ENCODE results near the gene STAT5B.
A peak's percentile ranks its signal among the peaks of the same experiment; 100 is the strongest.
"Not testable (repeated sequence)": the region's sequence is repeated elsewhere in the genome, so short reads cannot be mapped to it uniquely, and the experiment has no call there.

STAT5B gene

DNA sequence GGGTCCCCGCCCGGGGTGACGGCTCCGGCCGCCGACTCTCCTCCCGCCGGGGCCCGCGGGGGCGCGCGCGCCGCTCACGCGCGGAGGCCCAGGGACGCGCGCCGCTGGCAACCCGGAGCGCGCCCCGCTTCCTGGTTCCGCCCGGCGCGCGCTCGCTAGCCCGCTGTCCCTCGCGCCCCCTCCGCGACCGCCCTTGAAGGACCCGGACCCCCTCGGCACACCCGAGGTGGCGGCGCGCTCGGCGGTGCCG, at the start of gene STAT5B:
Gene STAT5B (minus strand): TSS at position 33 of the 250 bp plus-strand sequence. CDS start 44,264 bp downstream, outside the sequence.
- DNase-seq, result peak; percentile 63 to 79

- no peak for DNase-seq
Measured at GRCh38 chr17:42325026-42325425, 48.8 kb upstream of the STAT5B start.

GRCh38 chr17:42323268-42323773, 47.1 kb upstream of the STAT5B start:
- no peak for DNase-seq

- peak; percentile 92 to 94 for DNase-seq
Measured at GRCh38 chr17:42322382-42323267, 46.4 kb upstream of the STAT5B start.

- no peak for DNase-seq
Measured at GRCh38 chr17:42321555-42321954, 45.4 kb upstream of the STAT5B start.

- DNase-seq, result not testable (repeated sequence)
Measured at GRCh38 chr17:42317967-42318366, 41.8 kb upstream of the STAT5B start.

DNA sequence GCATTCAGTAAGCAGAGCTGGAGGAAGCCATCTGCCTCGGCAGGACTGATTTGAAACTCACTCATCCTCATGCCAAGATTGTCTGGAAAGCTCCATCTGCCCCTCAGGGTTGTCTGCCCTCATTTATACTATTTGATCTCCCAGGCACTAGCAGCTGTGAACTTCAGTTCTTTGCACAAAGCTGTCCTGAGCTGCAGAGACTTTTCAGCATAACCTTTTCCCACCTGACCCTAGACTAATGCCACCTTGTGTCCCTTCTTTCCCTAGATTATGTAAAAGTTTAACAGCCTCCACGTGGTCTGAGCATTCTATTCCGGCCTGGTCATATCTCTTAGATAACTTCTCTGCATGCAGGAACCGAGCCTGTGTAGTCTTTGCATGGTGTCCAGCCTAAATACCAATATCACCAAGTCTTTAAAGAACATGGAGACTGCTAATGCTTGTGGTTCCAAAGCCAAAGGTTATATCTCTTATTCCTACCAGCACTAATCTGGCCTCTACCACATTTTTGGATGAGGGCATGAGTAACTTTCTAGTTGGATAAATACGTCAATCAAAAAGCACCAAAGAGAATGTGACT, 41.2 kb upstream of the STAT5B start:
- no peak for DNase-seq

DNA sequence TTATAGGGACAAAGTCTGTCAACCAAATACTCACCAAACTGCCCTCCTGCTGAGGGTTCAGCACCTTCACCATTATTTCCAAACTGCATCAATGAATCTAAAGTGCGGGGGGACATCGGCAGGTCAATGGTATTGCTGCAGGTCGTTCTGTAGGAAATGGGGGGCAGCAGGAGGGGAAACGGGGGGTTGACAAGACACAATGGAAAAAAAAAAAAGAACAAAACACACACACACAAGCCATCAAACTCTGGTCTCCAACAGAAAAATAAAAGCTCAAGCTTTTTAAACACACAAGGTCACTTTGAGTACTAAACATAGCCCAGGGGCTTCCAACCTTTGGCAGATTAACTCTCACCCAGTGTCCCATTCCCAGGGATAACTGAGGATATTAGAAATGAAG, 40.6 kb upstream of the STAT5B start:
- DNase-seq, result no peak

DNA sequence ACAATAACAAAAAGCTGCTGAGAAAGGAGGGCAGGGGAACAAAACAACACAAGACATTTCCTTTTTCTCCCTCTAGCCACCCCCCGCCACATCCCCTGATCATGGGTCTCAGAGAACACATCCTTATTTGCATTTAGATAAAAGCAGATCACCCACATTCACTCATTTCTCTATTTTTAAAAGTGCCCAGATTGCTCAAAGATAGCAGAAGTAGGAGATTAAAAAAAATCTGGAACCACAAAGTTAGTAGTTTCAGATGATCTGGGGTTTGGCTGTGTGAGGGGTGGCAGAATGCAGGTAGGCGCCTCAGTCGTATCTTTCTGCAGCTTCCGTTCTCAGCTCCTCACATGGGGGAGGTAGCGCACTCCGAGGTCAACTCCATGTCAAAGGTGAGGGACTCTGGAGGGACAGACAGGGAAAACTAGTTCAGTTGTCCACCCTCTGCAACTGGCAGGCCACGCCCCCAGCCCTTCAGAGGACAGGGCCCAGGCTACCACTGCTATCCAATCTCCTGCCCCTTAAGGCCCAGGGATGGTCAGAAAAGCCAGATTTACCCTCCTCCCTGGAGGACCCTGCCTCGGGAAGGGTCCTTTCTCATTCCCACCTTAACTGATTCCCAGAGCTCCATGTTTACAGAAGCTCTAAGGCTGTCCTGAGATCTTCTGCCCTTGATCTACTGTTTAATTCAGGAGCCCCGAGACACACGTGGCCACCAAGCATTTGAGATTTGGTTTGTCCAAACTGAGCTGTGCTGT, 39.4 kb upstream of the STAT5B start:
- DNase-seq, result peak; percentile 18 to 36

DNA sequence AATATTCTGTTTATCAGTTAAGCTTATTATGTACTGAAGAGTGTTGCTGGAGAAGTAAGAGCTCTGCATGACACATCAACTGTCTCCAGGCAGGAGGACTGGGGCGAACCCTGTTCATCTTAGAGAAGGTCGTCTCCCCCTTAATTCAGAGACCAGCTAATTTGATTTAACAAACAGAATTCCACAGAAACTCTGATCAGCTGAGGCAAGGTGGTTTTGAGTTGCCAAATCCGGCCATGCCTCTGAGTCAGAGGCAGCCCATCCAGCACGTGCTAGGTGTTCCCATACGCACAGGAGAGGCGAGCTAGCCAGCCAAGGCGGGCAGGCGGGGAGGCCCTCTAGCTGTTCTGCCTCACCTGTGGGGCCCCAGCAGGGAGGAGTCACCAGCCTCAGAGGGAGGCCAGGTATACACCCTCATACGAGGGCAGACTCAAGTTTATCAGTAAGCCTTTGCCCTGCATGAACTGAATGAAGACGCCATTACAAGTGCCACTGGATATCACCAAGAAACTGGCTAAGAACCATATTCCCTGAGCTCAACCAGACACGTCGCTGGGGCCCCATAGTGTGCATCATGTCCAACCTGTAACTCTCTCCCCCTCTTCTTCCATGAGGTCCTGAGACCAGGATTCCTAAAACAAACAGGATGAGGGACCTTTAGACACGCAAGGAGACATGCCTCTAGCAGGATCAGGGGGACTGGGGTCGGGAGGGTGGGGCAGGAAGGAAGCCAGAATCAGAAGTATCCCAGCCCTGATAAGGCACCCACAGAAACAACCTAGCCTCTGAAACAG, 37.8 kb upstream of the STAT5B start:
- DNase-seq, result no peak

GRCh38 chr17:42313389-42313772, 37.2 kb upstream of the STAT5B start:
- no peak for DNase-seq

- DNase-seq, result peak; percentile 76 to 81
Measured at GRCh38 chr17:42312285-42313130, 36.3 kb upstream of the STAT5B start.

GRCh38 chr17:42312035-42312284, 35.8 kb upstream of the STAT5B start:
- no peak for DNase-seq

DNA sequence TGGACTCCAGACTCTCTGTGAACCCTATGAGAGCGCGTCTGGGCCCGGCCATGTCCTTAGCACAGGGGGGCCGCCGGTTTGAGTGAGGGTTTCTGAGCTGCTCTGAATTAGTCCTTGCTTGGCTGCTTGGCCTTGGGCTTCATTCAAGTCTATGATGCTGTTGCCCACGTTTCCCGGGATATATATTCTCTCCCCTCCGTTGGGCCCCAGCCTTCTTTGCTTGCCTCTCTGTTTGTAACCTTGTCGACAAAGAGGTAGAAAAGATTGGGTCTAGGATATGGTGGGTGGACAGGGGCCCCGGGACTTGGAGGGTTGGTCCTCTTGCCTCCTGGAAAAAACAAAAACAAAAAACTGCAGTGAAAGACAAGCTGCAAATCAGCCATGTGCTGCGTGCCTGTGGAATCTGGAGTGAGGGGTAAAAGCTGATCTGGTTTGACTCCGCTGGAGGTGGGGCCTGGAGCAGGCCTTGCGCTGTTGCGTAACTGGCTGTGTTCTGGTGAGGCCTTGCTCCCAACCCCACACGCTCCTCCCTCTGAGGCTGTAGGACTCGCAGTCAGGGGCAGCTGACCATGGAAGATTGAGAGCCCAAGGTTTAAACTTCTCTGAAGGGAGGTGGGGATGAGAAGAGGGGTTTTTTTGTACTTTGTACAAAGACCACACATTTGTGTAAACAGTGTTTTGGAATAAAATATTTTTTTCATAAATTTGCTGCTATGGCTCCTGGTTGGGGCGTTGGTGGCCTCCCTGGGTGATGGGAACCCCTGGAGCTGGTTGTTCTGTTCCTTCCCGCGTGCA, 35.2 kb upstream of the STAT5B start:
- peak in 1 of 2 donors; percentile 40 for DNase-seq

GRCh38 chr17:42310787-42311215, 34.6 kb upstream of the STAT5B start:
- no peak for DNase-seq

DNA sequence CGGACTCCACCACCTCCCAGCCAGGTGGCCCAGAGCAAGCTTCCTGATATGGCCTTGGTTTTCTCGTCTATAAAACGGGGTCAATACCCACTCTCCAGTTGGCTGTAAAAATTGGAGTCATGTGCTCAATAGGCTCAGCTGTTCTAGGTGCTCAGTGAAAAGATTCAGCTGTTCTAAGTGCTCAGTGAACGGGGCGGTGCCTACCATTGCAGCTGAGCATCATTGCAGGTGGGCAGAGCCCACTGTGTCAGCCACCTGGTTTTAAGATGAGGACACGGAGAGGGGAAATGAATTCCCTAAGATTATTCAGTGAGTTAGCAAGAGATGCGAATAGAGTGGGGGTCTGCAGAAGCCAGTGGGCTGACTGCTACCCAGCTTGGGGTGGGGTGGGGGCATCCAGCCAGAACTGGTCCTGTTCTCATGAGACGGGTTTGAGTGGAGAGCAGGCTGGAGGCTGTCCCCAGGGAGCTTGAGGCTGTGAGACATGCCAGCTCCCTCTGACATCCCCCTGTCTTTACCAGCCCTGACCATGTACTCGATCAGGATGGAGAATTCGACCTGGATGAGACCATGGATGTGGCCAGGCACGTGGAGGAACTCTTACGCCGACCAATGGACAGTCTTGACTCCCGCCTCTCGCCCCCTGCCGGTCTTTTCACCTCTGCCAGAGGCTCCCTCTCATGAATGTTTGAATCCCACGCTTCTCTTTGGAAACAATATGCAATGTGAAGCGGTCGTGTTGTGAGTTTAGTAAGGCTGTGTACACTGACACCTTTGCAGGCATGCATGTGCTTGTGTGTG, 34.0 kb upstream of the STAT5B start:
- no peak for DNase-seq

DNA sequence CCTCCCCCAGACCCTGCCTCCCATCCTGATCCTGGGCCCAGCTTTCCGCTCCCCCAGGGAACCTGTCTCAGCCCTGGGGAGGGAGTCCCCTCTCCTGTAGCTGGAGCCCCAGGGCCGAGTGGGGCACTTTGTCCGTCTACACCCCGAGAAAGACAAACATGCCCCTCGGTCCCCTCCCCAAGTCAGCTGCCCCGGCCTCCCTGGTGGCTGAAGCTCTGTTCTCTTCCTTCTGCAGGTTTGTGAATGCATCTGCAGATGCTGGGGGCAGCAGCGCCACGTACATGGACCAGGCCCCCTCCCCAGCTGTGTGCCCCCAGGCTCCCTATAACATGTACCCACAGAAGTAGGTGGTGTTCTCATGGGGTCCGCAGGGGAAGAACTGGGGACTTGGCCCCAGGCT, 33.0 kb upstream of the STAT5B start:
- DNase-seq, result no peak

GRCh38 chr17:42308446-42308845, 32.3 kb upstream of the STAT5B start:
- no peak for DNase-seq

DNA sequence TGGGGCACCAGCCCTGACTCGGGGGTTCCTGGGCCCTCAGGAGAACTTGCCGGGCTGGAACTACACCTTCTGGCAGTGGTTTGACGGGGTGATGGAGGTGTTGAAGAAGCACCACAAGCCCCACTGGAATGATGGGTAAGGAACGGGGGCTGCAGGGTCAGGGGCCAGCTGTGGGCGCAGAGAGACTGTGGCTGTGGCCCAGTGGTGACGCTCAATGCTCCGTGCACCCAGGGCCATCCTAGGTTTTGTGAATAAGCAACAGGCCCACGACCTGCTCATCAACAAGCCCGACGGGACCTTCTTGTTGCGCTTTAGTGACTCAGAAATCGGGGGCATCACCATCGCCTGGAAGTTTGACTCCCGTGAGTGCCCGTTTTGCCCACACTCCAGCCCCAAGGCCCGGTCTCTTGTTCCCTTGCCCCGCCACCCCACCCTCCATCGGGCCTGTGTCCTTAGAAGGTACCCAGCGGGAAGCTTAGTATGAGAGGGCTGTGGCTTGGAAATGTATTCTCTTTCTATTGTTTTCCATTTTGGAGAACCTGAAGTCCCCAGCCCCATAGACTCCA, 31.3 kb upstream of the STAT5B start:
- DNase-seq, result no peak

DNA sequence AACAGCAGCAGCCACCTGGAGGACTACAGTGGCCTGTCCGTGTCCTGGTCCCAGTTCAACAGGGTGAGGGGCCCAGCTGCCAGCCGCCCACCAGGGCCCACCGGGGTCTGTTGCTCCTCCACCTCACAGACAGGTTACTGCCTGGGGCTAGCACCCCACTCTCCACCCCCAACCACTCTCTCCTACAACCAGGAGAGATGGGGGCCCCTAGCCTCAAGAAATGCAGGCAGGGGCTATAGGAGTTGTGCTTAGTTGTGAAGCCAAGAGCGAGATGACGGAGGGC, 30.1 kb upstream of the STAT5B start:
- DNase-seq, result no peak

Measured in CD4-positive, alpha-beta T cell treated with Interferon alpha-2 for 1 hour (primary cell).